ENCODE results near the gene KIF3C.
"Not testable (repeated sequence)": the region's sequence is repeated elsewhere in the genome, so short reads cannot be mapped to it uniquely, and the experiment has no call there.

The KIF3C gene

DNA sequence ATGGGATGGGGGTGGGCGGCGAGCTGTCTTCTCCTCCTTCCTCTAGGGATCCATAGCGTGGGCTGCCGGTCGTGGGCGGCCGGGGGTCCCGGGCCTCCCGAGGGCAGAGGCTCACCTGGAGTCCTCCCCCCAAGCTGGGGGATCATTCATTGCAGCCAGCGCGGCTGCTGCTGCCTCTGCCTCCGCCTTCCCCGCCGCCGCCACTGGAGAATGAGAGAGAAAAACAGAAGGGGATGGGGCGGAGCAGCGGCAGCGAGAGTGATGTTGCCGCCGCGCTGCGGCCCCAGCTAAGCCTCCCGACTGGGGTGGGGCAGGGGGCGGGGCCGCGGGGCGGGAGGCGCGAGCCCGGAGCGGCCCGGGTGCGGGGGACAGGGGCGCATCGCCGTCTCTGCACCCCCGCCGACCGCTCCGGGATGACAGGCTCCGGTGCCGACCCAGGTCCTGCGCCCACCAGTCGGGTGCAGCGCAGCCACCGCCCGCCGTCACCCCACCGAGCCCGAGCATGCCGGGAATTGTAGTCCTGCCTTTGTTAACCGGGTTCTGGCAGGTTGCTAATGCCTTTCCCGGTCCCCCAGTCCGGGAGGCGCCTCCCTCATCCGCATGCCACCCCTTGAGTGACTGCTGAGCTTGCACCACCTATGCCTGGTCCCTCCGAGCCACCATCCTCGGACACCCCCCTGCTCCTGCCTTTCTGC lies at the start of gene KIF3C:
TSS of gene KIF3C (minus strand) at position 225 of the 695 bp plus-strand sequence. CDS start 580 bp downstream, outside the sequence.
- peak; percentile 29 for DNase-seq (ENCODE audit: low read depth)

DNA sequence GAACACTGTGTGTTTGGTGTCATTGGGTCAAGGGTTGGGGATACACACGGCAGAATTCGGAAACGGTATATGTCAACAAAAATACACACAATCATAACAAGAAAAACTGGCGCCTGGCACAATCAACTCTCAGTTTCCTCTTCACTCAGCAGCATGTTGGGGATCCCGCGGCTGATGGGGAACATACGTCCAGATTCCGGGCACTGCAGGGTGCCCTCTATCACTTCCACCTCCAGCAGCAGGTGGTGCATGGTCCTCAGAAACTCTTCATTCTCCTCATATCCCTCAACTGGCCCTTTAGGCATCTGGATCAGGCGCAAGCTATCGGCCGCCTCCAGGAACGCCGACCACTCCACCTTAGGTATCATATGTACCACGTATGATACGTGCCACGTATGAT lies 45.8 kb upstream of the KIF3C start:
- not testable (repeated sequence) for DNase-seq (ENCODE audit: low read depth)

DNA sequence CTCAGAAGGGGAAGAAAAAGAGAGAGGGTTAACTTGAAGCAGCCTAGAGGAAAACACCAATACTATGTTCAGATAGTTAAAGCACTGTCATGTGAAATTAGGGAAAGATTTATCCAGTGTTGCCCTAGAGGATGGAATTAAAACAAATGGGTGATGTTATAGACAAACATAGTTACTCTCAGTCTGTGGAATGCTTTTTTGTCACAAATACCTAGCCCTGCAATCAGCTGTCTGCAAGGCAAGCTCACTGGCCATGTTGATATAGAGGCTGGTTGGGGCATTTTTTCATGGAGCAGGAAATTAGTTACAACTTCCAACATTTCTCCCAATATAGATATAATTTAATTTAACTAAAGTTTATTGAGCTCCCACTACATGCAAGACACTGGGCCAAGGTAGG lies 43.2 kb upstream of the KIF3C start:
- DNase-seq (ENCODE audit: low read depth) = no peak

- no peak for DNase-seq (ENCODE audit: low read depth)
Observed at GRCh38 chr2:26024260-26024659, 42.0 kb upstream of the KIF3C start.

DNA sequence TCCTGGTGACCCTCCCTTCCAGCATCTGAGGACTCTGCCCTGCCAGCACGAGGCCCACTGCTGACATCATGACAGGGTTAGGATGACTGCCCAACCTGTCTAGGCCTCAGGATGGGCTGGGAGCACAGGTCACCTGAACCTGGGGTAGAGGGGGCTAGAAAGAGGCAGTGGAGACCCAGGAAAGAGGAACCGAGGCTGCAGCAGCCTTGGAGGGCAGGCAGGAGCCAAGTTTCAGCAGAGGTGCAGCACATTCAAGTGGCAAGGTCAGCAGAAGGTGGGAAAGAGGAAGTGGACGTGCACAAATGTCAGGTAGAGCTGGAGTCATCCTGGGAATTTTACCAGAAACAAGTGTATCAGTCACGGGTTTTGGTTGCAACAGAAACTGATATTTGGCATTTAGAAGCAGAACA lies 37.9 kb upstream of the KIF3C start:
- DNase-seq (ENCODE audit: low read depth) = no peak

- peak; percentile 79 for DNase-seq (ENCODE audit: low read depth)
Observed at GRCh38 chr2:26018184-26019055, 36.1 kb upstream of the KIF3C start.

DNA sequence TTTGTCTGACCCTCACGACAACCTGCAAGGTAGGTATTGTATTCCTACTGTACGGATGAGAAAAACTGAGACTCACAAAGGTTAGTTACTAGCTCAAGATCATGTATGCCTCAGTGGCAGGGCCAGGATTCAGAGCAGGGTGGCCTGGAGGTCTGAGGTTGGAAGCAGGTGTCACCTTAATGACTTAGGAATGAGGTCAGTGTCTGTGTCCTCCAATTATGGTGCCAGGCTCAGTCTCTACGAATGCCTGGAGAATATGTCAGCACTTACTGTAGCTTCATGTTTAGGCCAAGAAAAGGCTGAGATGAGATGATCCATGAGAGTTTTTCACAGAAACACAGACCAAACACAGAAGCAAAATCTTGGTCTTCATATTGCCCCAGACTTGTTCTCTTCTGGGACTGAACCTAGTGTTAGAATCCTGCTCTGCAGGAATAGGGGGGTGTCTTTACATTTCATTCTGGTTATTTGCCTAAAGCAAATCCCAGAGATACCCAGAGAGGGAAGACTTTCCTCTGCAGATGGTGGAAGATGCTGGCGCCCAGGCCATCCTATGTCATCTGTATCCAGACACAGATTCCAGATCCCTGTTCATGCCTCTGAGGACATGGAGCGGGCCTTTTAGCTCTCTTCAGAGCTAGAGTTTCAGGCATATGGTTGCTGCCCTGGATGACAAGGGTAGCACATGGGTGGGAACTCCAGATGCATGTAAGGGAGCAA lies 35.3 kb upstream of the KIF3C start:
- DNase-seq (ENCODE audit: low read depth) = no peak

DNA sequence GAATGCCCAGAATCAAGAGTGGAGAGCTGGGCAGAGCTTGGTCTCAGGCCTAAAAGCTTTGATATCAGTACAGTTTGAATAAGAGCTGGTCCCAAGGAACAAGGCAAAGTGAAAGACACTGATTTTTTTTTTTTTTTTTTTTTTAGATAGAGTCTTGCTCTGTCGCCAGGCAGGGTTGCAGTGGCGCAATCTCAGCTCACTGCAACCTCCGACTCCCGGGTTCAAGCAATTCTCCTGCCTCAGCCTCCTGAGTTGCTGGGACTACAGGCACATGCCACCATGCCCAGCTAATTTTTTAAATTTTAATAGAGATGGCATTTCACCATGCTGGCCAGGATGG lies 34.4 kb upstream of the KIF3C start:
- not testable (repeated sequence) for DNase-seq (ENCODE audit: low read depth)

DNA sequence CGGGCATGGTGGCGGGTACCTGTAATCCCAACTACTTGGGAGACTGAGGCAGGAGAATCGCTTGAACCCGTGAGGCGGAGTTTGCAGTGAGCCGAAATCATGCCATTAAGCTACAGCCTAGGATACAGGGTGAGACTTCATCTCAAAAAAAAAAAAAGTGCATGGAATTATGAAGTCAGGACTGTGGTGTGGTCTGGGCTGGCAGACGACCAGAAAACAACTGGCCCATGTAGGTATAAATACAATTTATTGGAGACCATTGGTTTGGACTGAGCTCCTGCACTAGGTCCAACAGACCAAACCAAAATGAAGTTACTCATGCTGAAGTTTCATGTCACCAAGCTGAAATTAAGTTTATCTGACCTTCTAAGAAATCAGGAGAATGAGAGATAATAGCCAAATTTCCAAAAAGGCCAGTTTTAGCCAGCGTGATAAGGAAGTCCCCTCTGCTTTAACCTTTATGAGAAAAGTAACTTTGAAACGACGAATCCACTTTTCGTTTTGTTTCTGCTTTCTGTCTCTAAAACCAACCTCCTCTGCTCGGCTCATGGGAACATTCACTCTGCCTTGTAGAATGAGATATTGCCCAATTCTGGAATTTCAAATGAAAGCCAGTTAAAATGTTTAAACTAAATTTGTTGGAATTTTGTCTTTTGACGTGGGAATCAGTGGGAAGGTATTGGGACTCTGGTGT lies 33.9 kb upstream of the KIF3C start:
- no peak for DNase-seq (ENCODE audit: low read depth)

GRCh38 chr2:26013668-26014067 lies 31.4 kb upstream of the KIF3C start:
- DNase-seq (ENCODE audit: low read depth) = no peak

DNA sequence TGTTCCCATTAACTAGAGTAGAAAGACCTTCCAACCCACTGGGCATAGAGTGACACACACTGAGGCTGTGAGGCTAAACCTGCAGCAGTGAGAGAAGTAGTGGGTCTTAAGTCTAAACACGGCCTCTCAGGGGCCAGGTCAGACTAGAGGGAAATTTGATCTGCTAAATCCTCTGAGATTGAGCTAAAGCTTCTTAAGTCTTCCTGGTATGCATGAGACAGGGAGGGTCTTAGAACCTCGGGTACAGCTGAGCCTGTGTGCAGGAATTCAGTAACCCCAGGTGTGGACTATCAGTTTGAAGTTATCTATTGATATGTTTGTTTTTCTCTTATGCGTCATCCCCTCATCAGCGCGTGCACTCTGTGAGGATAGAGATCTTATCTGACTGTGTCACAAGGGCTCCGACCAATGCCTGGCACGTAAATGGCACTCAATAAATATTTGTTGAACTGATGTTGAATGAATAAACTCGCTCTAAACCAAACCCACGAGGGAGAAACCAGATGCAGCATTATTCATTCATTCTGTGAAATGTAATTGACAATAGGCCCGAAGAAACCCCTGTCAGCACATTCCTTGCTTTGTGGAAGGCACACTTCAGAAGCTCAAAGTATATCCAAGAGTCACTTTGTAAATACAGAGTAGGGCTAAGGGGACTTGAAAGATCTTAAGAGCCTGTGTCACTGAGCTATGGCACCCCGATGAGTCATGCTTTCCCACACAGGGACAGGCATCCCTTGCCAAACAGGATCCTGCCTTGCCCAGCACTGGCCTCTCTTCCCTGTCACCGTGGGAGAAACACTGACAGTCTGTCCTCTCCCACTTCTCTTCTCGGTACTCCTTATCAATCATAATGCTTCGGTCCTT lies 29.9 kb upstream of the KIF3C start:
- DNase-seq (ENCODE audit: low read depth) = no peak

DNA sequence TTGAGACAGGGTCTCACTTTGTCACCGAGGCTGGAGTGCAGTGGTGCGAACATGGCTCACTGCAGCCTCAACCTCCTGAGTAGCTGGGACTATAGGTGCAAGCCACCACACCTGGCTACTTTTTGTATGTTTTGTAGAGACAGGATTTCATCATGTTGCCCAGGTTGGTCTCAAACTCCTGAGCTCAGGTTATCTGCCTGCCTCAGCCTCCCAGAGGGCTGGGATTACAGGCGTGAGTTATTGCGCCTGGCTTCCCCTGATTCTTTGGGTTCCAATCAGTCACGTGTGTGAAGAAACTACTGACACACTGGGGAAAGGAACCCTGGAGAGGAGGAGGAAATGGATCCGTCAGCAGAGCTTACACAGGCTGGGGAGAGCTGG lies 29.3 kb upstream of the KIF3C start:
- no peak for DNase-seq (ENCODE audit: low read depth)

GRCh38 chr2:26010943-26011342 lies 28.6 kb upstream of the KIF3C start:
- DNase-seq (ENCODE audit: low read depth) = no peak

DNA sequence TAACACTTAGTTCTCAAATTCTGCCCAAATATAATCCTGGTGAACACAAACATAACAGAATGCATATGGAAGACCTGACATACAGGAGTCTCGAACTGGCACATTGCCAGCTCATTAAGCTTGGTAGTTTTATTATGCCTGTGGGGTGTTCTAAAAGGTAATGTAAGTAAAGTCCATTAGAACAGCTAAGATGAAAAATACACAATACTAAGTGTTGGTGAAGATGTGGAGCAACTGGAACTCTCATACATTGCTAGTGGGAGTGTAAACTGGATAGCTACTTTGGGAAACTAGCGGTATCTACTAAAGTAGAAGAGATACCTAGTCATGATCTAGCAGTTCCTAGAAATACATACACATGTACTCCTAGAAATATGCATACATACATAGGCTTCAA lies 27.3 kb upstream of the KIF3C start:
- no peak for DNase-seq (ENCODE audit: low read depth)

DNA sequence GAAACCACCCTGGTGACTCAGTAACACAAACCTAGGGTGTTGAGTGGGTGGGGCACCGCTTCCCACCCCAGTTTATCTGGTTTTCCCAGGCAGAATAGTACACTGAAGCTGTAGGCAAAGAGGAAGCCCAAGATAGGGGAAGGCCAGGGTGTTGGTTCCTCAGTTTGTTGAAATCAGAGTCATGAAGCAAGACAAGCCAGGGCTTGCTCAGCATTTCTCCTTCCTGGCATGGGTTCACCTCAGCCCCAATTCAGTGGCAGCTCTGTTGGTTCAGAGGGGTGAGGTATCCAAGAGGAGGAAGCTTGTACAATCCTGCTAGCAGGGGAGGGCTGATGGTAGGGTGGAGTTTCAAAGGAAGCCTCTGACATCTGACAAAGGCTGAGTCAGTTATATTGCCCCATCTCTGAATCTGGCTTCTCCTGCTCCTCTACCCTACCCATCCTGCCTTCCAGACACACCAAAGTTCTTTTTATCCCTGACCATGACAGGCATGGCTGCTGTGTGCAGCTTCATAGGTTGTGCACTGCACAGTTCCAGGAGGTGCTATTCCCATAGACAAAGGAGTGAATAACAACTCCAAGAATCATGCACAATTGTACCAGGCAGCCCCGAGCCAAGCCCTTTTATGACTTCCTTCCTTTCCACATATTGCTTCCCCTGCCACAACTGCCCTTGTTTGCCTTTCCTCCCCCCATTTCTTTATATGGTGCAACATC lies 26.7 kb upstream of the KIF3C start:
- peak; percentile 61 for DNase-seq (ENCODE audit: low read depth)

- DNase-seq (ENCODE audit: low read depth) = no peak
Observed at GRCh38 chr2:26008095-26008494, 25.8 kb upstream of the KIF3C start.

GRCh38 chr2:26002632-26003310 lies 20.5 kb upstream of the KIF3C start:
- DNase-seq (ENCODE audit: low read depth) = no peak

- peak; percentile 34 for DNase-seq (ENCODE audit: low read depth)
Observed at GRCh38 chr2:26001743-26002351, 19.6 kb upstream of the KIF3C start.

GRCh38 chr2:26000561-26001082 lies 18.3 kb upstream of the KIF3C start:
- DNase-seq (ENCODE audit: low read depth) = no peak

All from fibroblast of the conjunctiva (primary cell).